Stimulated activated naive CD4-positive, alpha-beta T cell treated with Interleukin-2 at 50 U/mL for 16 hours (primary cell): Measurements from ENCODE around the gene GM2A.
"Not testable (repeated sequence)": the region's sequence is repeated elsewhere in the genome, so short reads cannot be mapped to it uniquely, and the experiment has no call there.

Source experiments
- DNase-seq: peaks from one replicate; lab custom pipeline; 2025; lab: John Stamatoyannopoulos, UW

GM2A gene

GRCh38 chr5:151227918-151228447 lies 25.0 kb upstream of the GM2A start:
- DNase-seq: no peak

GRCh38 chr5:151228986-151229385 lies 24.0 kb upstream of the GM2A start:
- DNase-seq: no peak

GRCh38 chr5:151230048-151230680 lies 22.8 kb upstream of the GM2A start:
- no peak for DNase-seq

- no peak for DNase-seq
These were observed 21.6 kb upstream of the GM2A start for GRCh38 chr5:151231359-151231758.

- DNase-seq: no peak
These were observed 19.3 kb upstream of the GM2A start for GRCh38 chr5:151233616-151234085.

GRCh38 chr5:151234476-151235238 lies 18.3 kb upstream of the GM2A start:
- DNase-seq: no peak

- not testable (repeated sequence) for DNase-seq
These were observed 17.8 kb upstream of the GM2A start for GRCh38 chr5:151235239-151235571.

- DNase-seq: no peak
These were observed 16.1 kb upstream of the GM2A start for GRCh38 chr5:151236888-151237287.

- DNase-seq: no peak
These were observed 15.3 kb upstream of the GM2A start for GRCh38 chr5:151237685-151238084.

GRCh38 chr5:151238303-151238741 lies 14.7 kb upstream of the GM2A start:
- DNase-seq: no peak

- no peak for DNase-seq
These were observed 13.6 kb upstream of the GM2A start for GRCh38 chr5:151239237-151239861.

GRCh38 chr5:151240268-151240835 lies 12.6 kb upstream of the GM2A start:
- not testable (repeated sequence) for DNase-seq

- DNase-seq: no peak
These were observed 11.9 kb upstream of the GM2A start for GRCh38 chr5:151240924-151241635.

- DNase-seq: no peak
These were observed 9.9 kb upstream of the GM2A start for GRCh38 chr5:151243127-151243526.

- peak; percentile 26 for DNase-seq
These were observed 9.4 kb upstream of the GM2A start for GRCh38 chr5:151243564-151243963.

- no peak for DNase-seq
These were observed 8.8 kb upstream of the GM2A start for GRCh38 chr5:151244206-151244605.

- no peak for DNase-seq
These were observed 7.2 kb upstream of the GM2A start for GRCh38 chr5:151245680-151246219.

GRCh38 chr5:151248651-151249050 lies 4.3 kb upstream of the GM2A start:
- no peak for DNase-seq

- DNase-seq: no peak
These were observed 3.7 kb upstream of the GM2A start for GRCh38 chr5:151249281-151249680.

- DNase-seq: no peak
These were observed 2.5 kb upstream of the GM2A start for GRCh38 chr5:151250346-151251000.

GRCh38 chr5:151251001-151251551 lies 1.9 kb upstream of the GM2A start:
- DNase-seq: peak; percentile 40
